ENCODE data around the gene EBPL. TPM values are rescaled to one million over a fixed set of nuclear protein-coding genes. Genes with fewer than 3 reads are reported as not detected.

The EBPL gene
- total RNA-seq, 1 donor from 2014 or later, result 56.5 TPM

Other genes starting within 250 kb of the EBPL start
- 11.4 and 18.1 TPM in 2 replicates for gene CAB39L, start 247.4 kb downstream of the EBPL start, total RNA-seq (ENCODE audit: low replicate concordance)
- gene SETDB2, start 247.2 kb downstream of the EBPL start, total RNA-seq (ENCODE audit: low replicate concordance), result 8.2 and 11.8 TPM in 2 replicates
- gene PHF11, start 195.5 kb downstream of the EBPL start, total RNA-seq (ENCODE audit: low replicate concordance), result 18.9 and 20.7 TPM in 2 replicates
- 11.3 and 30.7 TPM in 2 replicates for gene RCBTB1, start 105.9 kb downstream of the EBPL start, total RNA-seq (ENCODE audit: low replicate concordance)
- 0.83 TPM in 1 of 2 replicates, not detected in the other for gene ARL11, start 63.0 kb downstream of the EBPL start, total RNA-seq (ENCODE audit: low replicate concordance)
- 36.5 and 40.1 TPM in 2 replicates for gene KPNA3, start 101.2 kb upstream of the EBPL start, total RNA-seq (ENCODE audit: low replicate concordance)
- 6.0 and 7.0 TPM in 2 replicates for gene SPRYD7, start 244.9 kb upstream of the EBPL start, total RNA-seq (ENCODE audit: low replicate concordance)

Measured in type B pancreatic cell (in vitro differentiated cells).